Fibroblast of lung (primary cell): ENCODE results near the gene MYBBP1A.

Experiments used
- CTCF ChIP-seq, 2 donors: IDR thresholded peaks in 1 of 2; conservative IDR thresholded peaks in 1 of 2; 1 replicate in 1 of 2; 2 replicates in 1 of 2; pipeline ENCODE4 v1.5.1; 2011 to 2012; ENCODE audit warnings: low read length in 2 of 2, control low read depth in 1 of 2, inconsistent platforms in 1 of 2, low read depth in 1 of 2, mild to moderate bottlenecking in 1 of 2
- EZH2 ChIP-seq: IDR thresholded peaks from 2 replicates; pipeline ENCODE4 v1.5.1; 2012; ENCODE audit warnings: low read length, control low read depth, mild to moderate bottlenecking; ENCODE audit errors: missing control alignments

- TF ChIP-seq CTCF (conservative IDR thresholded peaks at IDR 0.05 in 1 of 2, IDR thresholded peaks at IDR 0.05 in 1 of 2; ENCODE audit: low read depth in 1 of 2, low read length in 2 of 2) = no peak
- no peak for TF ChIP-seq EZH2
Observed at GRCh38 chr17:4576729-4577322, 21.6 kb upstream of the MYBBP1A start.
